Trophoblast cell (in vitro differentiated cells and primary cell): ENCODE measurements around the gene EVL.

ENCODE experiments used
- DNase-seq, 2 donors: peaks; one replicate each; pipeline ENCODE4 v3.0.0-alpha.2; 2016
- H2AFZ ChIP-seq: 2 replicates; pipeline ENCODE4 v1.6.1; 2013; ENCODE audit warnings: low read length, moderate library complexity, mild to moderate bottlenecking; ENCODE audit not compliant: insufficient read depth, poor library complexity
- H2AK5ac ChIP-seq: 2 replicates; pipeline ENCODE4 v1.6.1; 2013; ENCODE audit warnings: mild to moderate bottlenecking, low read length
- H2BK120ac ChIP-seq: 2 replicates; pipeline ENCODE4 v1.6.1; 2013; ENCODE audit warnings: low read length, mild to moderate bottlenecking, moderate library complexity; ENCODE audit not compliant: insufficient read depth, poor library complexity
- H2BK12ac ChIP-seq: 2 replicates; pipeline ENCODE4 v1.6.1; 2013; ENCODE audit warnings: mild to moderate bottlenecking, low read length, moderate library complexity
- H2BK5ac ChIP-seq: 2 replicates; pipeline ENCODE4 v1.6.1; 2013; ENCODE audit warnings: low read length, low read depth, moderate library complexity, mild to moderate bottlenecking; ENCODE audit not compliant: poor library complexity
- H3K14ac ChIP-seq: 2 replicates; pipeline ENCODE4 v1.6.1; 2013; ENCODE audit warnings: mild to moderate bottlenecking, low read length
- H3K18ac ChIP-seq: 2 replicates; pipeline ENCODE4 v1.6.1; 2013; ENCODE audit warnings: mild to moderate bottlenecking, low read length
- H3K23ac ChIP-seq: 2 replicates; pipeline ENCODE4 v1.6.1; 2013; ENCODE audit warnings: low read length
- H3K27ac ChIP-seq: 2 replicates; pipeline ENCODE4 v1.5.1; 2013; ENCODE audit warnings: low read depth, mild to moderate bottlenecking, inconsistent platforms, low read length, moderate library complexity
- H3K27me3 ChIP-seq: 2 replicates; pipeline ENCODE4 v1.6.1; 2013; ENCODE audit warnings: inconsistent platforms, mild to moderate bottlenecking, low read length, moderate library complexity; ENCODE audit not compliant: insufficient read depth
- H3K36me3 ChIP-seq, 2 experiments: 1 replicate in 1 of 2; 2 replicates in 1 of 2; pipeline ENCODE4 v1.6.1; 2013; ENCODE audit warnings: low read length in 2 of 2, mild to moderate bottlenecking in 2 of 2, moderate library complexity in 1 of 2; ENCODE audit not compliant: insufficient read depth in 2 of 2, control insufficient read depth in 1 of 2
- H3K4ac ChIP-seq: 2 replicates; pipeline ENCODE4 v1.6.1; 2013; ENCODE audit warnings: low read depth, mild to moderate bottlenecking, low read length, moderate library complexity
- H3K4me1 ChIP-seq, 2 experiments: 1 replicate in 1 of 2; 2 replicates in 1 of 2; pipeline ENCODE4 v1.6.1; 2013; ENCODE audit warnings: low read length in 2 of 2, mild to moderate bottlenecking in 2 of 2, moderate library complexity in 1 of 2; ENCODE audit not compliant: insufficient read depth in 2 of 2, control insufficient read depth in 1 of 2
- H3K4me2 ChIP-seq: 2 replicates; pipeline ENCODE4 v1.6.1; 2013; ENCODE audit warnings: inconsistent platforms, mild to moderate bottlenecking, low read length, moderate library complexity
- H3K4me3 ChIP-seq: 2 replicates; pipeline ENCODE4 v1.5.1; 2013; ENCODE audit warnings: mild to moderate bottlenecking, low read depth, low read length, inconsistent platforms
- H3K79me1 ChIP-seq: one replicate; pipeline ENCODE4 v1.6.1; 2013; ENCODE audit warnings: low read length
- H3K79me2 ChIP-seq: 2 replicates; pipeline ENCODE4 v1.6.1; 2013; ENCODE audit warnings: low read length, mild to moderate bottlenecking; ENCODE audit not compliant: control insufficient read depth, insufficient read depth, poor library complexity
- H3K9ac ChIP-seq: 2 replicates; pipeline ENCODE4 v1.6.1; 2013; ENCODE audit warnings: mild to moderate bottlenecking, low read length
- H3K9me3 ChIP-seq: 2 replicates; pipeline ENCODE4 v1.6.1; 2013; ENCODE audit warnings: low read depth, mild to moderate bottlenecking, control low read depth, inconsistent platforms, low read length; ENCODE audit not compliant: insufficient read depth
- H4K12ac ChIP-seq: 2 replicates; pipeline ENCODE4 v1.6.1; 2013; ENCODE audit warnings: low read depth, mild to moderate bottlenecking, low read length, moderate library complexity
- H4K8ac ChIP-seq: 2 replicates; pipeline ENCODE4 v1.6.1; 2013; ENCODE audit warnings: low read depth, mild to moderate bottlenecking, low read length, moderate library complexity
- H4K91ac ChIP-seq: one replicate; pipeline ENCODE4 v1.6.1; 2013; ENCODE audit warnings: low read depth, mild to moderate bottlenecking, low read length, moderate library complexity
- WGBS: extraction: QIAGEN DNeasy Blood & Tissue Kit; methylation state at CpG from one replicate; pipeline ENCODE4 v1.1.7; 2013; ENCODE audit warnings: missing lambda C conversion rate; ENCODE audit not compliant: insufficient read length, insufficient coverage; ENCODE audit errors: extremely low coverage; 5-methylcytosine and 5-hydroxymethylcytosine counted together

EVL gene

DNA sequence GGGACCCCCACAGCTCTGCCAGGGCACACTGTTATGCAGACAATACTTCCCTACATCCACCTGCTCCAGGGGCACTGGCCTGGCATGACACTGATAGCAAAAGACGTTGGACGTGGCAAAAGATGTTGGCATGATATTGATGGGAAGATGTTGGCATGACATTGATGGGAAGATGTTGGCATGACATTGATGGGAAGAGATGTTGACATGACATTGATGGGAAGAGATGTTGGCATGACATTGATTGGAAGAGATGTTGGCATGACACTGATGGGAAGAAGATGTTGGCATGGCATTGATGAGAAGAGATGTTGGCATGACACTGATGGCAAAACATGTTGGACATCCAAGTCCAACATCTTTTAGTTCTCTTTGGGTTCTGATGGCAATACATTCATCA is 105.7 kb downstream of the EVL start:
- no peak overlapping the region for H2BK120ac ChIP-seq
- H3K4me1 ChIP-seq: no peaks in the 10 kb centered on the region
- H3K27me3 ChIP-seq: peaks cover 2% of the 10 kb centered on the region
- H4K8ac ChIP-seq: no peak overlapping the region
- H4K91ac ChIP-seq: no peak overlapping the region
- no peak overlapping the region for H3K23ac ChIP-seq
- no peak overlapping the region for H3K14ac ChIP-seq
- H3K4ac ChIP-seq: no peak overlapping the region
- no peak overlapping the region for H3K18ac ChIP-seq
- H2AFZ ChIP-seq: no peak overlapping the region
- DNase-seq: no peak
- H3K9ac ChIP-seq: no peak overlapping the region
- H3K79me2 ChIP-seq: no peaks in the 10 kb centered on the region
- H2AK5ac ChIP-seq: no peak overlapping the region
- H3K36me3 ChIP-seq: no peaks in the 10 kb centered on the region
- no peaks in the 10 kb centered on the region for H3K79me1 ChIP-seq
- no peak overlapping the region for H3K4me2 ChIP-seq
- H4K12ac ChIP-seq: no peak overlapping the region
- H3K4me3 ChIP-seq: no peak overlapping the region
- H2BK12ac ChIP-seq: no peak overlapping the region
- no peak overlapping the region for H3K27ac ChIP-seq
- H3K9me3 ChIP-seq: peaks cover 7% of the 10 kb centered on the region
- WGBS: no CpG with 5 or more reads among the region's 2 CpGs
- H2BK5ac ChIP-seq: no peak overlapping the region

- Histone ChIP-seq H3K4me1 (no peaks in the 10 kb centered on the region), H3K79me1 (no peaks in the 10 kb centered on the region), H3K27me3 (no peaks in the 10 kb centered on the region), H3K14ac (no peak overlapping the region), H2BK12ac (no peak overlapping the region), H3K9ac (no peak overlapping the region), H4K8ac (no peak overlapping the region), H2BK120ac (no peak overlapping the region), H2AFZ (no peak overlapping the region), H3K18ac (no peak overlapping the region), H3K79me2 (no peaks in the 10 kb centered on the region), H3K27ac (no peak overlapping the region), H3K4me3 (no peak overlapping the region), H3K23ac (no peak overlapping the region), H2BK5ac (no peak overlapping the region), H4K12ac (no peak overlapping the region), H3K4ac (no peak overlapping the region), H4K91ac (no peak overlapping the region), H2AK5ac (no peak overlapping the region), H3K4me2 (no peak overlapping the region), H3K9me3 (peaks cover 4% of the 10 kb centered on the region), H3K36me3 (no peaks in the 10 kb centered on the region)
- WGBS: no CpG with 5 or more reads among the region's 5 CpGs
- no peak for DNase-seq
Measured at GRCh38 chr14:100172811-100173210, 107.6 kb downstream of the EVL start.

DNA sequence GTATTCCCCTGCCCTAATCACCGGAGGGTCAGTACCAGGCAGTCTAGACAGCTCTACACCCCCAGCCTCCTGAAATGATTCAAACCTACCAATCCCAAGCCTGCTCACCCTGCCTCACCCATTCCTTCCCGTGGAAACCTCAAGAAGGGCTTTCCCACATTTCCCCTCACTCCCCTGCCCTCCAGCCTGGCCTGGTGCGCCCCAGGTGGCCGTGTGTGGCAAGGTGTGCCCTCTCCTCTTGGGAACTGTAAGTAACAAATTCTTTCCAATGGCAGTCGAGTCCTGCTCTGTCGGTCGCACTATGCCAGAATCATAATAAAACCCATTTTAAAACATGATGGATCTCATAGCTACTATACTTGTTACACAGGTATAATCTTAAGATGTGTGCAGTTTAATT is 108.1 kb downstream of the EVL start:
- Histone ChIP-seq H2AFZ (no peak overlapping the region), H3K27me3 (no peaks in the 10 kb centered on the region), H2BK12ac (no peak overlapping the region), H3K4me1 (no peaks in the 10 kb centered on the region), H3K23ac (no peak overlapping the region), H3K4ac (no peak overlapping the region), H3K4me3 (no peak overlapping the region), H3K18ac (no peak overlapping the region), H3K14ac (no peak overlapping the region), H2BK5ac (no peak overlapping the region), H4K8ac (no peak overlapping the region), H2BK120ac (no peak overlapping the region), H4K12ac (no peak overlapping the region), H3K79me1 (no peaks in the 10 kb centered on the region), H2AK5ac (no peak overlapping the region), H3K79me2 (no peaks in the 10 kb centered on the region), H4K91ac (no peak overlapping the region), H3K4me2 (no peak overlapping the region), H3K9me3 (peaks cover 3% of the 10 kb centered on the region), H3K36me3 (no peaks in the 10 kb centered on the region), H3K27ac (no peak overlapping the region), H3K9ac (no peak overlapping the region)
- WGBS: no CpG with 5 or more reads among the region's 7 CpGs
- no peak for DNase-seq

DNA sequence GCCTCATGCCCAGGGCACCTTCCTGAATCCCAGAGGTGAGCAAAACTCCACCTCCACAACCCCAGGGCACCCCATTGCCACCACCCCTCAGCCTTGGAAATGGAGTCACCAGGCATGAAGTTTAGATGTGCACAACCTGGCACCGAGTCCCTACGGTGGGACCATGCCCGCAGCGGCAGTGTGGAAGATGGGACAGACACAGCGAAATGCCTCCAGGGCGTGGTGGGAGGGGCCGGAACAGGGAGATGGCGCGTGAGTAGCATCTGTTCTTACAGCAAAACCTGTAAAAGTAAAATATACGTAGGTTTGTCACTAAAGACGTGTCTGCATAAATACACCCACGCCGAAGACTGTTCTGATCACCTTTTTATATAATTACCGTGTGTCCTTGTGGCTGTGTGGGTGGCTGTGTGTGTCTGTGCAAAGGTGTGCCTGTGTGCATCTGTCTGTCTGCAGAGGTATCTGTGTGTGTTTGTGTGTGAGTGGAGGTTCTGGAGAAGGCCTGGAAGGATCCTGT is 111.6 kb downstream of the EVL start:
- H3K79me1 ChIP-seq: no peaks in the 10 kb centered on the region
- no peaks in the 10 kb centered on the region for H3K4me1 ChIP-seq
- no peak overlapping the region for H3K23ac ChIP-seq
- H3K4me3 ChIP-seq: no peak overlapping the region
- H3K14ac ChIP-seq: no peak overlapping the region
- no peak overlapping the region for H2AFZ ChIP-seq
- H3K27ac ChIP-seq: no peak overlapping the region
- H3K9ac ChIP-seq: no peak overlapping the region
- peak in 1 of 2 donors; percentile 25 for DNase-seq
- H3K9me3 ChIP-seq: peaks cover 2% of the 10 kb centered on the region
- H2AK5ac ChIP-seq: no peak overlapping the region
- no peak overlapping the region for H2BK12ac ChIP-seq
- H2BK5ac ChIP-seq: no peak overlapping the region
- H4K8ac ChIP-seq: no peak overlapping the region
- no peak overlapping the region for H3K4ac ChIP-seq
- H3K4me2 ChIP-seq: no peak overlapping the region
- no peaks in the 10 kb centered on the region for H3K27me3 ChIP-seq
- H3K36me3 ChIP-seq: no peaks in the 10 kb centered on the region
- H4K12ac ChIP-seq: no peak overlapping the region
- H4K91ac ChIP-seq: no peak overlapping the region
- H2BK120ac ChIP-seq: no peak overlapping the region
- no CpG with 5 or more reads among the region's 14 CpGs for WGBS
- H3K79me2 ChIP-seq: no peaks in the 10 kb centered on the region
- no peak overlapping the region for H3K18ac ChIP-seq
